GM21447 (cell line): Measurements from ENCODE around the gene LCAT.
"Not testable (repeated sequence)": the region's sequence is repeated elsewhere in the genome, so short reads cannot be mapped to it uniquely, and the experiment has no call there.

Experiments used
- ATAC-seq: cut with Tn5 transposase; IDR thresholded peaks from one replicate; pipeline ENCODE4 v1.9.1; 2021; ENCODE audit not compliant: unreplicated experiment

The LCAT gene

GRCh38 chr16:67915831-67916723, 27.8 kb downstream of the LCAT start:
- ATAC-seq: no peak

GRCh38 chr16:67915496-67915769, 28.5 kb downstream of the LCAT start:
- ATAC-seq: not testable (repeated sequence)

- no peak for ATAC-seq
Measured at GRCh38 chr16:67914758-67915495, 29.0 kb downstream of the LCAT start.

- ATAC-seq: no peak
Measured at GRCh38 chr16:67910158-67910557, 33.8 kb downstream of the LCAT start.

- ATAC-seq: no peak
Measured at GRCh38 chr16:67909056-67909742, 34.7 kb downstream of the LCAT start.

GRCh38 chr16:67907397-67908180, 36.3 kb downstream of the LCAT start:
- ATAC-seq: no peak

GRCh38 chr16:67902831-67903230, 41.1 kb downstream of the LCAT start:
- no peak for ATAC-seq

GRCh38 chr16:67901734-67902133, 42.2 kb downstream of the LCAT start:
- no peak for ATAC-seq

- ATAC-seq: no peak
Measured at GRCh38 chr16:67897231-67897630, 46.7 kb downstream of the LCAT start.

GRCh38 chr16:67893743-67894399, 50.0 kb downstream of the LCAT start:
- no peak for ATAC-seq

- ATAC-seq: peak; percentile 91
Measured at GRCh38 chr16:67892899-67893742, 50.8 kb downstream of the LCAT start, which contains the start of gene PSKH1. Gene PSKH1, plus strand, starts transcription at chr16:67893254. Its CDS starts 15,496 bp downstream, at chr16:67908750.

- no peak for ATAC-seq
Measured at GRCh38 chr16:67892375-67892774, 51.5 kb downstream of the LCAT start.
